HEK293 (cell line): ENCODE data around the gene KLHL12.

Experiments
- CTCF ChIA-PET: fragments of 350-600 bp; formaldehyde crosslinking; extraction: SDS; loops from one replicate; lab custom pipeline; 2021; ENCODE audit warnings: antibody characterized with exemption; lab: Yijun Ruan, JAX
- POLR2A ChIA-PET: fragments of 300-600 bp; formaldehyde crosslinking; extraction: SDS; loops from one replicate; lab custom pipeline; 2020; ENCODE audit warnings: antibody characterized with exemption, inconsistent platforms; lab: Yijun Ruan, JAX
- H3K27ac ChIP-seq: fragments of 200-500 bp; sonication (Bioruptor generic); 2 replicates; pipeline ENCODE4 v1.5.1; 2014; ENCODE audit warnings: low read depth, low read length, control low read depth, inconsistent platforms; ENCODE audit errors: extremely low read depth
- H3K36me3 ChIP-seq, 2 experiments: fragments of 200-500 bp in 1 of 2; sonication (Bioruptor generic) in 1 of 2; 1 replicate in 1 of 2; 2 replicates in 1 of 2; pipeline ENCODE4 v1.5.1; 2014 to 2017; ENCODE audit warnings: inconsistent platforms in 2 of 2, low read length in 2 of 2; ENCODE audit not compliant: control insufficient read depth in 2 of 2, insufficient read depth in 1 of 2
- H3K4me1 ChIP-seq: fragments of 200-500 bp; sonication (Bioruptor generic); 2 replicates; pipeline ENCODE4 v1.5.1; 2014; ENCODE audit warnings: mild to moderate bottlenecking, low read length, inconsistent platforms; ENCODE audit not compliant: control insufficient read depth, insufficient read depth
- H3K4me3 ChIP-seq: 2 replicates; pipeline ENCODE4 v1.5.1; 2011; ENCODE audit warnings: low read depth, mild to moderate bottlenecking, control low read depth, low read length, moderate library complexity
- H3K9me3 ChIP-seq: fragments of 200-500 bp; sonication (Bioruptor generic); 2 replicates; pipeline ENCODE4 v1.5.1; 2014; ENCODE audit warnings: low read depth, low read length, inconsistent platforms; ENCODE audit not compliant: control insufficient read depth, insufficient read depth
- GLIS1 ChIP-seq: fragments of 450-650 bp; formaldehyde crosslinking; IDR thresholded peaks from 2 replicates; pipeline ENCODE4 v1.5.1; 2016; ENCODE audit warnings: missing biosample characterization, missing genetic modification characterization
- HOXA7 ChIP-seq: sonication (generic); formaldehyde crosslinking; IDR thresholded peaks from 2 replicates; pipeline ENCODE4 v1.8.1; 2022; ENCODE audit warnings: missing genetic modification reagents, borderline replicate concordance
- KLF1 ChIP-seq: fragments of 450-650 bp; formaldehyde crosslinking; IDR thresholded peaks from 2 replicates; pipeline ENCODE4 v1.5.1; 2016; ENCODE audit warnings: missing biosample characterization, missing genetic modification characterization
- MEIS1 ChIP-seq: sonication (generic); formaldehyde crosslinking; IDR thresholded peaks from 2 replicates; pipeline ENCODE4 v1.8.1; 2022; ENCODE audit warnings: missing genetic modification reagents, mild to moderate bottlenecking, borderline replicate concordance
- OSR2 ChIP-seq: fragments of 450-650 bp; formaldehyde crosslinking; IDR thresholded peaks from 2 replicates; pipeline ENCODE4 v1.5.1; 2016; ENCODE audit warnings: missing biosample characterization, missing genetic modification characterization
- PRDM1 ChIP-seq: fragments of 450-650 bp; formaldehyde crosslinking; IDR thresholded peaks from 2 replicates; pipeline ENCODE4; 2016; ENCODE audit warnings: missing biosample characterization, missing genetic modification characterization
- RBAK ChIP-seq: fragments of 450-650 bp; formaldehyde crosslinking; IDR thresholded peaks from 2 replicates; pipeline ENCODE4 v1.5.1; 2016; ENCODE audit warnings: missing biosample characterization, missing genetic modification characterization
- ZBTB1 ChIP-seq: fragments of 450-650 bp; formaldehyde crosslinking; IDR thresholded peaks from 2 replicates; pipeline ENCODE4 v1.5.1; 2016; ENCODE audit warnings: missing biosample characterization, missing genetic modification characterization
- ZBTB20 ChIP-seq: fragments of 450-650 bp; formaldehyde crosslinking; IDR thresholded peaks from 2 replicates; pipeline ENCODE4 v1.5.1; 2016; ENCODE audit warnings: missing biosample characterization, missing genetic modification characterization
- ZFP37 ChIP-seq: fragments of 450-650 bp; formaldehyde crosslinking; IDR thresholded peaks from 2 replicates; pipeline ENCODE4 v1.5.1; 2016; ENCODE audit warnings: missing biosample characterization, missing genetic modification characterization
- ZNF157 ChIP-seq: fragments of 450-650 bp; formaldehyde crosslinking; IDR thresholded peaks from 2 replicates; pipeline ENCODE4 v1.5.1; 2016; ENCODE audit warnings: missing biosample characterization, missing genetic modification characterization
- ZNF266 ChIP-seq: fragments of 450-650 bp; formaldehyde crosslinking; IDR thresholded peaks from 2 replicates; pipeline ENCODE4 v1.5.1; 2016; ENCODE audit warnings: missing biosample characterization, missing genetic modification characterization, low read depth
- ZNF354C ChIP-seq: fragments of 450-650 bp; formaldehyde crosslinking; IDR thresholded peaks from 2 replicates; pipeline ENCODE4 v1.5.1; 2016; ENCODE audit warnings: missing biosample characterization, missing genetic modification characterization, low read depth, borderline replicate concordance
- ZNF37A ChIP-seq: fragments of 450-650 bp; IDR thresholded peaks from 2 replicates; pipeline ENCODE4 v1.5.1; 2018; ENCODE audit warnings: missing biosample characterization, missing genetic modification characterization
- ZNF394 ChIP-seq: fragments of 450-650 bp; formaldehyde crosslinking; IDR thresholded peaks from 2 replicates; pipeline ENCODE4 v1.5.1; 2016; ENCODE audit warnings: missing biosample characterization, missing genetic modification characterization, mild to moderate bottlenecking, moderate library complexity, borderline replicate concordance
- ZNF416 ChIP-seq: fragments of 450-650 bp; formaldehyde crosslinking; IDR thresholded peaks from 2 replicates; pipeline ENCODE4 v1.5.1; 2016; ENCODE audit warnings: missing biosample characterization, missing genetic modification characterization
- ZNF548 ChIP-seq: fragments of 450-650 bp; formaldehyde crosslinking; IDR thresholded peaks from 2 replicates; pipeline ENCODE4 v1.5.1; 2016; ENCODE audit warnings: missing biosample characterization, missing genetic modification characterization
- ZNF677 ChIP-seq: fragments of 450-650 bp; IDR thresholded peaks from 2 replicates; pipeline ENCODE4 v1.5.0; 2018; ENCODE audit warnings: missing biosample characterization, mild to moderate bottlenecking, missing genetic modification characterization, moderate library complexity
- ZNF768 ChIP-seq: fragments of 450-650 bp; formaldehyde crosslinking; IDR thresholded peaks from 2 replicates; pipeline ENCODE4 v1.5.1; 2018; ENCODE audit warnings: missing biosample characterization, mild to moderate bottlenecking, missing genetic modification characterization
- TF ChIP-seq, protein P1 (sequence below): fragments of 450-650 bp; formaldehyde crosslinking; IDR thresholded peaks from 2 replicates; pipeline ENCODE4 v1.5.1; 2016; ENCODE audit warnings: missing biosample characterization, missing genetic modification characterization
- TF ChIP-seq, protein P2 (sequence below): fragments of 450-650 bp; formaldehyde crosslinking; IDR thresholded peaks from 2 replicates; pipeline ENCODE4 v1.5.1; 2016; ENCODE audit warnings: missing biosample characterization, missing genetic modification characterization
- TF ChIP-seq, protein P3 (sequence below): fragments of 450-650 bp; formaldehyde crosslinking; IDR thresholded peaks from 2 replicates; pipeline ENCODE4 v1.5.1; 2016; ENCODE audit warnings: missing biosample characterization, missing genetic modification characterization
- TF ChIP-seq, protein P4 (sequence below): fragments of 450-650 bp; formaldehyde crosslinking; IDR thresholded peaks from 2 replicates; pipeline ENCODE4 v1.5.1; 2016; ENCODE audit warnings: missing biosample characterization, missing genetic modification characterization

Gene KLHL12

DNA sequence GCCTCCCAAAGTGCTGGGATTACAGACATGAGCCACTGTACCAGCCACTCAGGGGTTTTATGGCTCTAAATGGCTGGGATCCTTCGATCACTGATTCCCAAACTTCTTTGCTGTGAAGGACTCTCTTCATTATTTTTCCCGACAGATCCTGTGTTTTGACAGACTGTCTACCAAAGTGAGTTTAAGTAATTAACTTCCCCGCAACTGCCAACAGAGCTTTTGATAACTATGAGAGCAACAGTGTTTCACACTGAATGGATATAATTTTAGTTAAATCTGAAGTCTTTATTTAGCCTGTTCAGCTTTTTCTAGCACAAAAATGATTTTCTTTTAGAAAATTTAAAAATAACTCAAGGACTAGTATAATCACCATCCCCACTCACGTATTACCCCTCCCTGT, 25.5 kb downstream of the KLHL12 start:
- Histone ChIP-seq H3K4me1 (no peaks in the 10 kb centered on the region), H3K36me3 (peaks cover 25 to 56% of the 10 kb centered on the region in 2 experiments), H3K4me3 (no peak overlapping the region), H3K9me3 (no peaks in the 10 kb centered on the region), H3K27ac (no peak overlapping the region)
- CTCF ChIA-PET, result no interaction called here
- POLR2A ChIA-PET, result no interaction called here
- TF ChIP-seq ZNF677 (tag by site-specific recombination) (no peak), ZFP37 (tag by site-specific recombination) (no peak), ZNF416 (tag by site-specific recombination) (no peak), OSR2 (tag by site-specific recombination) (no peak), GLIS1 (tag by site-specific recombination) (no peak), ZNF548 (tag by site-specific recombination) (no peak)

DNA sequence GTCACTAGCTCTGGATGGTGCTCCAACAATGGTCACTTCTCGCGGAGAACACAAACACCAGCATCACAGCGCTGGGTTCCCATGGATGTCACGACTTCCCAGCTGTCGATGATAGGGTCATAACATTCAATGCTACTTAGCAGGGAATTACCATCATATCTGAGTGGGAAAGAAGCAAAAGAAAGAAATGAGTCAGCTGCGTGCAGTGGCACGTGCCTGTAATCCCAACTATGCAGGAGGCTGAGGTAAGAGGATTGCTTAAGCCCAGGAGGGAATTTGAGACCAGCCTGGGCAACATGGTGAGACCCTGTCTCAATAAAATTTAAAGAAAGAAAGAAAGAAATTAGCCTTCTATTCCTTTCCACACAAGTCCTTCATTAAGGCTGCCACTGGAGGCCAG, 34.5 kb downstream of the KLHL12 start:
- peaks cover 11 to 72% of the 10 kb centered on the region in 2 experiments for H3K36me3 ChIP-seq
- ChIA-PET POLR2A (no interaction called here), CTCF (no interaction called here)
- H3K9me3 ChIP-seq, result no peaks in the 10 kb centered on the region
- TF ChIP-seq ZNF37A (no peak), RBAK (tag by site-specific recombination) (no peak), ZNF768 (tag by site-specific recombination) (no peak), ZBTB1 (tag by site-specific recombination) (no peak), MEIS1 (CRISPR knock-in tag) (no peak), PRDM1 (tag by site-specific recombination) (no peak), ZNF157 (tag by site-specific recombination) (no peak), ZNF394 (tag by site-specific recombination) (no peak), ZNF354C (tag by site-specific recombination) (no peak), HOXA7 (CRISPR knock-in tag) (no peak), ZNF266 (tag by site-specific recombination) (no peak), ZNF548 (tag by site-specific recombination) (no peak), ZBTB20 (tag by site-specific recombination) (no peak)
- TF ChIP-seq, protein P1, sequence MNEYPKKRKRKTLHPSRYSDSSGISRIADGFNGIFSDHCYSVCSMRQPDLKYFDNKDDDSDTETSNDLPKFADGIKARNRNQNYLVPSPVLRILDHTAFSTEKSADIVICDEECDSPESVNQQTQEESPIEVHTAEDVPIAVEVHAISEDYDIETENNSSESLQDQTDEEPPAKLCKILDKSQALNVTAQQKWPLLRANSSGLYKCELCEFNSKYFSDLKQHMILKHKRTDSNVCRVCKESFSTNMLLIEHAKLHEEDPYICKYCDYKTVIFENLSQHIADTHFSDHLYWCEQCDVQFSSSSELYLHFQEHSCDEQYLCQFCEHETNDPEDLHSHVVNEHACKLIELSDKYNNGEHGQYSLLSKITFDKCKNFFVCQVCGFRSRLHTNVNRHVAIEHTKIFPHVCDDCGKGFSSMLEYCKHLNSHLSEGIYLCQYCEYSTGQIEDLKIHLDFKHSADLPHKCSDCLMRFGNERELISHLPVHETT (tag by site-specific recombination), result no peak
- TF ChIP-seq, protein P2, sequence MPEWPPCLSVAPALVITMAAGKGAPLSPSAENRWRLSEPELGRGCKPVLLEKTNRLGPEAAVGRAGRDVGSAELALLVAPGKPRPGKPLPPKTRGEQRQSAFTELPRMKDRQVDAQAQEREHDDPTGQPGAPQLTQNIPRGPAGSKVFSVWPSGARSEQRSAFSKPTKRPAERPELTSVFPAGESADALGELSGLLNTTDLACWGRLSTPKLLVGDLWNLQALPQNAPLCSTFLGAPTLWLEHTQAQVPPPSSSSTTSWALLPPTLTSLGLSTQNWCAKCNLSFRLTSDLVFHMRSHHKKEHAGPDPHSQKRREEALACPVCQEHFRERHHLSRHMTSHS (tag by site-specific recombination), result no peak
- TF ChIP-seq, protein P3, sequence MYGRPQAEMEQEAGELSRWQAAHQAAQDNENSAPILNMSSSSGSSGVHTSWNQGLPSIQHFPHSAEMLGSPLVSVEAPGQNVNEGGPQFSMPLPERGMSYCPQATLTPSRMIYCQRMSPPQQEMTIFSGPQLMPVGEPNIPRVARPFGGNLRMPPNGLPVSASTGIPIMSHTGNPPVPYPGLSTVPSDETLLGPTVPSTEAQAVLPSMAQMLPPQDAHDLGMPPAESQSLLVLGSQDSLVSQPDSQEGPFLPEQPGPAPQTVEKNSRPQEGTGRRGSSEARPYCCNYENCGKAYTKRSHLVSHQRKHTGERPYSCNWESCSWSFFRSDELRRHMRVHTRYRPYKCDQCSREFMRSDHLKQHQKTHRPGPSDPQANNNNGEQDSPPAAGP (tag by site-specific recombination), result no peak
- H3K4me1 ChIP-seq, result no peaks in the 10 kb centered on the region
- no peak overlapping the region for H3K4me3 ChIP-seq
- H3K27ac ChIP-seq, result no peak overlapping the region

DNA sequence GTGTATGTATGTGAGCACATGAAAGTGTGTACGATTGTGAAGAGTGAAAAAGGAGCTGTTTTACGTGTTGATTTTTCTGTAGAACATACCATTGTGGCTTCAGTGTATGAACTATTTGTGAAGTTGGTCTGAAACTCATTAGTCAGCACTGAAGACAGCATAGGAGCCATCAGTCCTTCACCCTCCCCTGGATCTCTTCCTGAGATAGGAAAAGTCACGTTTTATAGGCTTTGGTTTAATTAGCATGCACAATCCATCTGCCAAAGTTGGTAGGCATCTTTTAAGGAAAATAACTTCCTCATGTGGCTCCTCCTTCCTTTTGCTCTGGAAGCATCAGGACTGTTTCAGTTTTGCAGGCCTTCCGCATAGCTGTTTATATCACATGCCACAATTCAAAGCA, 36.6 kb downstream of the KLHL12 start:
- ChIA-PET POLR2A (interaction anchor here (0.5 to 1.2 kb wide), 3 partner anchors 8 to 56 kb away, joined by 3 read pairs; partner anchors contain the start of gene KLHL12), CTCF (interaction anchor here (0.6 to 1.0 kb wide), 3 partner anchors 15 to 379 kb away, joined by 3 read pairs; no protein-coding TSS in a partner anchor)
- Histone ChIP-seq H3K9me3 (no peaks in the 10 kb centered on the region), H3K4me1 (no peaks in the 10 kb centered on the region), H3K27ac (no peak overlapping the region), H3K36me3 (peaks cover 7 to 53% of the 10 kb centered on the region in 2 experiments), H3K4me3 (no peak overlapping the region)
- TF ChIP-seq KLF1 (tag by site-specific recombination), result no peak
- TF ChIP-seq, protein P4, sequence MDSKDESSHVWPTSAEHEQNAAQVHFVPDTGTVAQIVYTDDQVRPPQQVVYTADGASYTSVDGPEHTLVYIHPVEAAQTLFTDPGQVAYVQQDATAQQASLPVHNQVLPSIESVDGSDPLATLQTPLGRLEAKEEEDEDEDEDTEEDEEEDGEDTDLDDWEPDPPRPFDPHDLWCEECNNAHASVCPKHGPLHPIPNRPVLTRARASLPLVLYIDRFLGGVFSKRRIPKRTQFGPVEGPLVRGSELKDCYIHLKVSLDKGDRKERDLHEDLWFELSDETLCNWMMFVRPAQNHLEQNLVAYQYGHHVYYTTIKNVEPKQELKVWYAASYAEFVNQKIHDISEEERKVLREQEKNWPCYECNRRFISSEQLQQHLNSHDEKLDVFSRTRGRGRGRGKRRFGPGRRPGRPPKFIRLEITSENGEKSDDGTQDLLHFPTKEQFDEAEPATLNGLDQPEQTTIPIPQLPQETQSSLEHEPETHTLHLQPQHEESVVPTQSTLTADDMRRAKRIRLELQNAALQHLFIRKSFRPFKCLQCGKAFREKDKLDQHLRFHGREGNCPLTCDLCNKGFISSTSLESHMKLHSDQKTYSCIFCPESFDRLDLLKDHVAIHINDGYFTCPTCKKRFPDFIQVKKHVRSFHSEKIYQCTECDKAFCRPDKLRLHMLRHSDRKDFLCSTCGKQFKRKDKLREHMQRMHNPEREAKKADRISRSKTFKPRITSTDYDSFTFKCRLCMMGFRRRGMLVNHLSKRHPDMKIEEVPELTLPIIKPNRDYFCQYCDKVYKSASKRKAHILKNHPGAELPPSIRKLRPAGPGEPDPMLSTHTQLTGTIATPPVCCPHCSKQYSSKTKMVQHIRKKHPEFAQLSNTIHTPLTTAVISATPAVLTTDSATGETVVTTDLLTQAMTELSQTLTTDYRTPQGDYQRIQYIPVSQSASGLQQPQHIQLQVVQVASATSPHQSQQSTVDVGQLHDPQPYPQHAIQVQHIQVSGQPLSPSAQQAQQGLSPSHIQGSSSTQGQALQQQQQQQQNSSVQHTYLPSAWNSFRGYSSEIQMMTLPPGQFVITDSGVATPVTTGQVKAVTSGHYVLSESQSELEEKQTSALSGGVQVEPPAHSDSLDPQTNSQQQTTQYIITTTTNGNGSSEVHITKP (tag by site-specific recombination), result peak; percentile 85
